ENCODE measurements around the gene YWHAQ.
A peak's percentile ranks its signal among the peaks of the same experiment; 100 is the strongest.

Gene YWHAQ

GRCh38 chr2:9630736-9631552 lies at the start of gene YWHAQ:
Gene YWHAQ, minus strand, starts transcription at chr2:9630997. Its CDS starts 545 bp downstream, at chr2:9630452.
- DNase-seq, result peak; percentile 99

- no peak for DNase-seq
Measured at GRCh38 chr2:9680082-9680481, 49.3 kb upstream of the YWHAQ start.

GRCh38 chr2:9679218-9679617 lies 48.4 kb upstream of the YWHAQ start:
- DNase-seq, result no peak

DNA sequence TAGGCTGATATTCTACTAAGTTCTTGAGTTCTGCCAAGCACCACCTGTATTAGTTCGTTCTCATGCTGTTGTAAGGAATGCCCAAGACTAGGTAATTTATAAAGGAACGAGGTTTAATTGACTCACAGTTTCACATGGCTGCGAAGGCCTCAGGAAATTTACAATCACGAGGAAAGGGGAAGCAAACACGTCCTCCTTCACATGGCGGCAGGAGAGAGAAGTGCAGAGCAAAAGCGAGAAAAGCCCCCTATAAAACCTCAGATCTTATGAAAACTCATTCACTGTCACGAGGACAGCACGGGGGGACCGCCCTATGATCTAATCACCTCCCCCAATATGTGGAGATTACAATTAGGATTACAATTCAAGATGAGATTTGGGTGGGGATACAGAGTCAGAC lies 47.7 kb upstream of the YWHAQ start:
- DNase-seq, result no peak

DNA sequence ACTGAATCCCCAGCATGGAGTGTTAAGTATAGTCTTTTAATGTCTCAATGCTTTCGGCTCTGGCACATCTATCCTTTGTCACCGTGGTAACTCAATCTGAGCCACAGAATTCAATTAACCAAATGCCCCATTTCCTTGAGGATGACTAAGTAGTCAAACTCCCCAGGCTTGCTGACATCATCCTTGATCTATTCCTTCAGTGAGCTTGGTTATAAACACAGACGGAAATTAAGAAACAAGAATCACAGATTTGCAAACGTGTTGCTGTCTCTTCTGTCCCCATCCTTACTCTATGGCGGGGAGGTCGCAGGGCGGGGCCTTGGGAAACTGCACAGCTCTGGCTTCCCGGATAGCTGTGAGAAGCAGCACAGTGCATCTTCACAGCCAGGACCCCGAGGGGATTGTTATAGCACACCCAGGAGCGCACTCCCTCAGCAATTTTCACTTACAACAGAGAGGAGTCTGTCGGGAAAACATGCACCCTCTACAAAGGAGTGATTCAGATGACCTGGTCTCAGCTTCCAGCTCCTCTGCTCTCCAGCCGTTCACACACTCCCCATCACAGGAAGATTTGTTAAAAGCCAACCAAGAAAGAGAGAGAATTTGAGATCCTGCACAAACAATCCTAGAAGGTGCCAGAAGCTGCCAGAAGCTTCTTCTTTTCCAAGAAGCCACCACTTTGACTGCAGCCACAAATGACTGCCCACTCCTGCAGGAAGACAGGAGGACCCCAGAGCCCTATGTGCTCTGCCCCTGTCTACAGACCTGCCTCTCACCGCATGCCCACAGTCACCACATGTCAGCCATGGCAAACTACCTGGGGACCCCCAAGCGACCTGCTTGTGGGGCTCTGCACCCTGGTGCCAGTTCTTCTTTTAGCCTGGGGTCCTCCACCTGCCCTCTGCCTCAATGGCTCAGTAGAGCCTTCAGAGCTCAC lies 44.9 kb upstream of the YWHAQ start:
- DNase-seq, result no peak

GRCh38 chr2:9674891-9675414 lies 44.2 kb upstream of the YWHAQ start:
- no peak for DNase-seq

DNA sequence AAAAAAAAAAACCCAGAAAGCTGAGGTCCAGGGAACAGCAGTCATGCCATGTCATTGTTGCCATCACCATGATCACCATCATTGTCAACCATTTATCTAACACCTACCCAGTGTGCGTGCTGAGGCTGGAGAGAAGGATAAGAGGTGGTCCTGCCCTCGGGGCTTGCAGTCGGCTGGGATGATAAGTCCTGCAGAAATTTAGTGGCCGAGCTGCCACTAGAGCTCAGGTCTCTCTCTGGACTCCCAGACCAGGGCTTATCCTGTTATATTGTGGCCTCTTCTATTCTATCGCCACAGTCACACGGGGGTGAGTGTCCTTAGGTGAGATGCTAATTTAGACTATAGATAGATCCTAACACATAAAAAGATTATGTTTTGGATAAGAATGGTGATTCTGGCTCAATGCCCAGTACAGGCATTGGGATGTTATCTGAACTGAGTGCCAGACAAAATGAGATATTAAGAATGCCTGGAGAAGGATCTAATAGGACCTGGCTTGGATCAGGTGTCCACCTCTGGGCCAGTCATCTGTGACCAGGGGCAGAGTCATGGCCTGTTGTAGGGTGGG lies 43.2 kb upstream of the YWHAQ start:
- no peak for DNase-seq

- DNase-seq, result peak; percentile 67
Measured at GRCh38 chr2:9668687-9669345, 38.0 kb upstream of the YWHAQ start.

DNA sequence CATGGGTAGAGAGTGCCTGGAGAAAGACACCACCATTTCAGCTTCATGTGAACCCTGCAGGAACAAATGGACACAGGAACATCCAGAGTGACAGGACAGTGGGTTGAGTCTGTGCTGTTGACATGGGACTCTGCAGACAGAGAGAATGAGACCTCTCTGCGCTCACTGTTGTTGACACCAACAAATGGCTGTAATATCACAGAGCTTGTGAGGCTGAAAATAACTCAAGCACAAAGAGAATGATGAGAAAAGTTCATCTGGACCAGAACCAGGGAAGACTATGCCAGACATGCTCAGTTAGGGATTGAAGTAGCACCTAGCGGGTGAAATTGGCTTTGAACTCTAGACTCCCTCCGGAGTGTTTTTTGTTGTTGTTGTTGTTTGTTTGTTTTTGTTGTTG lies 37.0 kb upstream of the YWHAQ start:
- no peak for DNase-seq

DNA sequence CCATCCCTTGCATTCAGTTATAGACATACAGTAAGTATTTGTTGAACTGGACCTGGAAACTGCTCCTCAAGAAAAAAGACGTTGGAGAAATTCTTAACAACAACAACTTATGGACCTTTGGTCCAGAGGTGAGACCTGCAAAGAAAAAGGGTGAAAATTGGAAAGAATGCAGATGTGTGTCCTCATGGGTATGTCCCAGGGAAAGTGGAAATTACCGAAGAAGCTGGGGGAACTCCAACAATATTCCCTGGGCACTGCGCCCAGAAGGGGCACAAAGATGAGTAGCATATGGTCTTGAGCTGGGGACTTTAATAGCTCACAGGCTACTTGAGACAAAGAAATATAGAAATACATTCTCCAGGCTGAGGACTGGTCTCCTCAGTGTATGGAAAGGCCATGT lies 35.5 kb upstream of the YWHAQ start:
- no peak for DNase-seq

DNA sequence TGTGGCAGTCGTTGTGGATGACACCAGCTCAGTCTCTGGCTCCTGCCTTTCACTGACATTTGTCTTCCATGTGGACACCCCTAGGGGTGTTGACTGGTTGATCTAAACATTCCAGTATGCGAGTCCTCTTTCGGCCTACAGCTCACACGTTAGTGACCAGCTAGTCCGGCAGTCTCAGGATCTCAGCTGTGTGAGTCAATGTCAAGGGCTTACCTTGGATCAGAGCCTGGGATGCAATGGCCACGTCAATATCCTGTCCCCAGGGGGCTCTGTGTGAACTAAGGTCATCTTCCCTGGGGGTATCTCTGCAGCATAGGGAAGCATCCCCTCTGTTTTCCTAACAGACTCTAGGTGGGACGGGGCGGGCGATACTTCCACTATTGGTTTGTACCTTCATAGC lies 35.1 kb upstream of the YWHAQ start:
- DNase-seq, result no peak

- no peak for DNase-seq
Measured at GRCh38 chr2:9664365-9664764, 33.6 kb upstream of the YWHAQ start.

DNA sequence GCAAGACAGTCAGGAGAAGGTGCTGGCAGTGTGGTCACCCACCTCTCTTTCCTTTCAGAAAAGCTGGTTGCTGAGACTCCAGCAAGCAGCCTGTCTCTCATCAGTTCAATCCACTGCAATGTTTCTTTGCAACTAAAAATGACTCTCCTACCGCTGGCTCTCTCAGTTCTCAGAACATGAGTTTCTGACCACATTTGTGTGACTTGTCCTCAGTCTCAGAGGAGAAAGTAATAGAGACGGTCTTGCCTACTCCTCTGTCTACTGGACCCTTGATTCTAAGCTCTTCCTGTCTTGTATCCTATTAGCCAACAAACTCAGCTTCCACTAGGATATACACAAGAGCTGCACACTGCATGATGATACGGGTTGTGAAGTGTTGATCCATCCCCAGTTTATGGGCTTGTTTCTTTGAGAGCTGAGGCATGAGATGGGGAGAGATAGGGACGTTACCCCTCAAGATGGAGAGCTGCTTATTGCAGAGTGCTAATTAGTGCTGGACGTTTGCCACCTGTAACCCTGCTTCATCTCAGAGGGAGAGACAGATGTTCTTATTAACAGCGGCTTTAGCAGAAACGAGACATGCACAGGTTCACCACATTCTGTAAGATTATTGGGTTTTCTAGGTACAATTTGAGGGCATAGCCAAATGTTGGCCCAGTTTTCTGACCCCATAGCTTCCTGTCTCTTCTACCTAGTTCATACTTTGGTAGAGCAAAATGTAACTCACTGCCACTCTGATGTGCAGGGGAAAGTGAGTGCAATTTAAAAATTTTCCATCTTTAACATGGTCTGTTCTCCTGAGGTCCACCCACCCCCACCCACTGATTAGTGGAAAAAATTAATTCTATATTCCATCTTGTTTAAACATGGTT lies 32.4 kb upstream of the YWHAQ start:
- DNase-seq, result no peak

DNA sequence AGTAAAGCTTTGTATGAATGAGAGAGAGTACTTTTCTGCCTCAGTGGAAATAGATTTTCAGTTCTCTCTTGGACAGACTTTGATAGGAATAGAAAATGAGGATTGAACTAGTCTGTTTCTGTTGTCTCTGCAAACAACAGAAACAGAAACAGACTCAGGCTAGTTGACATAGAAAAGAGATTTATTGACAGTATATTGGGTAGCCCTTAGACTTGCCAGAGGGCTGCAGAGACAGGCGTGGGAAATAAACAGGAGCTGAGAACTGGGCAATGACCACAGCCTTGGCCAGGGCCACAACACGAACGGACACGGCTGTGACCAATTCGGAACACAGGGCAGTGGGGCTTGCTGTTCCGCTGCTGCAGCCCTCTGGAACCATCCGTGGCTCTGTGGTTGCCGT lies 30.5 kb upstream of the YWHAQ start:
- no peak for DNase-seq

- DNase-seq, result no peak
Measured at GRCh38 chr2:9660781-9661180, 30.0 kb upstream of the YWHAQ start.

DNA sequence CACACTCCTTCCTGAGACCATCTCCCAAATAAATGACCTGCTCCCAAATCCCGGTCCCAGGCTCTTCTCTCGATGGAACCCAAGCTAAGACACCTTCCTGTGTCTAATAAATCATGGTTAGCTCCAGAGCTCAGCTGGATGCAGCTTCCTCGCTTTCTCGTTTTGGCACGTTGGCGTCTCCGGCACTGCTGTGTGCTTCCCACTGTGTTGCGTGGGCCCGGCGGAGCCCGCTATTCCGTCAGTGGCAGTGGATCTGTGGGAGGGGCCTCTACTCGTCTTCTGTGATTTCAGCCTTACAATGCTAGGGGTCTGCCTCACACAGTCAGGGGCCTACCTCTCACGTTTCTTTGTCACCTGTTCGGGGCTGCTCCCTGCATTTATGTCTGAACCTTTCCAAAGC lies 29.4 kb upstream of the YWHAQ start:
- DNase-seq, result no peak

- DNase-seq, result no peak
Measured at GRCh38 chr2:9658972-9659371, 28.2 kb upstream of the YWHAQ start.

- no peak for DNase-seq
Measured at GRCh38 chr2:9657731-9658130, 26.9 kb upstream of the YWHAQ start.

GRCh38 chr2:9657083-9657482 lies 26.3 kb upstream of the YWHAQ start:
- DNase-seq, result no peak

- no peak for DNase-seq
Measured at GRCh38 chr2:9656270-9656766, 25.5 kb upstream of the YWHAQ start.

- DNase-seq, result no peak
Measured at GRCh38 chr2:9655441-9656269, 24.9 kb upstream of the YWHAQ start.

Data from NCI-H187 treated with DMSO at 0.1 percent for 48 hours (cell line).